GM19463 (cell line): ENCODE data around the gene KLHL29.
"Not testable (repeated sequence)": the region's sequence is repeated elsewhere in the genome, so short reads cannot be mapped to it uniquely, and the experiment has no call there.

ENCODE experiments used
- ATAC-seq: cut with Tn5 transposase; IDR thresholded peaks from one replicate; pipeline ENCODE4 v1.9.1; 2021; ENCODE audit warnings: mild to moderate bottlenecking, moderate library complexity; ENCODE audit not compliant: unreplicated experiment

KLHL29 gene

DNA sequence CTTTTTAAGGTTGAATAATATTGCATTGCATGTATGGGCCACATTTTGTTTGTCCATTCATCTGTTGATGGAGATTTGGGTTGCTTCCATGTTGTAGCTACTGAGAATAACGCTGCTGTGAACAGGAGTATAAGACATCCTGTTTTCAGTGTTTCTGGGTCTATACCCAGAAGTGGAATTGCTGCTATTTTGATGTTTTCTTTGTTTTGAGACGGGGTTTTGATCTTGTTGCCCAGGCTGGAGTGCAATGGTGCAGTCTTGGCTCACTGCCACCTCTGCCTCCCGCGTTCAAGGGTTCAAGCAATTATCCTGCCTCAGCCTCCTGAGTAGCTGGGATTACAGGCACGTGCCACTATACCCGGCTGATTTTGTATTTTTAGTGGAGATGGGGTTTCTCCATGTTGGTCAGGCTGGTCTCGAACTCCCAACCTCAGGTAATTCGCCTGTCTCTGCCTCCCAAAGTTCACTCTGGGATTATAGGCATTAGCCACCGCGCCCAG is 6.3 kb downstream of the KLHL29 start:
- ATAC-seq, result not testable (repeated sequence)

GRCh38 chr2:23393722-23394121 is 8.7 kb downstream of the KLHL29 start:
- ATAC-seq, result no peak

- no peak for ATAC-seq
These were observed 9.7 kb downstream of the KLHL29 start for GRCh38 chr2:23394700-23395099.

GRCh38 chr2:23397478-23397877 is 12.5 kb downstream of the KLHL29 start:
- no peak for ATAC-seq

DNA sequence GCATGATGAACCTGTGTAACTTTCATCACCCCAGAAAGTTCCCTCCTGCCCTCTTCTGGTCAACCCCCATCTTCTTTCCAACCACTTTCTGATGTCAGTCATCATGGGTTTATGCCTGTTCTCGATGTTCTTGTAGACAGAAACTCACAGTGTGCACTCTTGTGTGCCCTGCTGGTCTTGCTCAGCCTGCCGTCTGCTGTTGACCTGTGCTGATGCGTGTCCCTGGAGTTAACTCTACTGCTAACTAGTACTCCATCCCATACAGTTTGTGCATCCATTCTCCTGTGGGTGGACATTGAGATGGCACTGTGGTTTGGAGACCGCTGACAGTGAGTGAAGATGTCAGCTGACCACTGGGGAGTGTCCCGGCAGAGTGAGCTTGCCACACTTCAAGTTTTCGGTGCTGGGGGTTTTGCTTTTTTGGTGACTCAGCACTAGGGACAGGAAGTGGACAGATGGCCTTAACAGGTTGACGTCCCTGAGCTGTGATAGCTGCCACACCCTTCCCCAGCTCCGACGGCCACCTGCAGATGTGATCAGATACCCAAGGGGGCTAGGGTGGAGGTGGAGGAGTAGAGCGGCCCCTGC is 14.8 kb downstream of the KLHL29 start:
- peak; percentile 53 for ATAC-seq

DNA sequence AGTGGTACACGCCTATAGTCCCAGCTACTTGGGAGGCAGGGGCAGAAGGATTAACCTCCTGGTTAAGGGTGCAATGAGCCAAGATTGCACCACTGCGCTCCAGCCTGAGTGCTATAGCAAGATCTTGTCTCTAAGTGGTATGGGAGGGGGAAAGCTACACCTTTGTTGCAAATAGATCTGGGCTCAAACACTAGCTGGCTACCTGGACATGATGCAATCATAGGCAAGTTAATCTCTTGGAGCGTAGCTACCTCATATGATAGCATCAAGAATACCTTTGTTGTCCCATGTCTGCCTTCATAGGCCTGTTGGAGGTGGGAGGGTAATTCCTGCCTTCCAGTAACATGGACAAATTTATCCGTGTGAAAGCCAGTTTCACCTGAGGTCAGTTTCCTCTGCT is 15.7 kb downstream of the KLHL29 start:
- ATAC-seq, result no peak

DNA sequence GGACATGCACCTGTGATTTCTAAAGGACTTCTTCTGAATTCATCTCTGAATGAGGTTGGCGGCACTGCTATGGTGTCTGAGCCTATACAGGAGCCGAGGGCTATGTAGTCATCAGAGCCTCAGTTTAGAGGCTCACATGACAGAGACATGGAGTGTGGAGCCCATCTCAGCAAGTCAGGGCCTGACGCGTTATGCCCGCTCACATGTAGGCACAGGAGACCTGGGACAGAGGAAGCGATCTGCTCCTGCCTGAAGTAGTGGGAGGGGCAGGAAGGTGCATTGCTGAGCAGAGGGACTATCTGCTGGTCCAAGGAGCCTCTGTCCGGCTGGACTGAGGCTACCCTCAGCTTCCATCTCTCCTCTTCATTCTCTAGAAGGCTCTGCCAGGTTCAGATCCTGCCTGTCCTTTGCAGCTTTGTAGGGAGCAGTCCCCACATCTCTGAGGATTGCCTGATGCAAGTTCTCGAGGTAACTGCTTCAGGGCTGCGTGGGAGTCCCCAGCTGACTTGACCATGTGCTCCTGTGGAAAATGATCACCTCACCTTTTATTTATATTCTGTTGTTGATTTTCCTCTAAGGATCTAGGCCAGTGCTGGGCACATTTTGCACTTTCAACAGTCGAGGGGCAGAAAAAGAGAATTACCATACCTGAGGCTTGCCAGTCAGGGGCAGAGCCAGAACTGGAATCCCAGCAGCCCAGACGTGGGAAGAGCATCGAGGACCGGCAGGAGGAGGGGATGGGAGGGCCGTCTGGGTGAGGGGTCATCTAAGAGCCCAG is 16.6 kb downstream of the KLHL29 start:
- no peak for ATAC-seq

DNA sequence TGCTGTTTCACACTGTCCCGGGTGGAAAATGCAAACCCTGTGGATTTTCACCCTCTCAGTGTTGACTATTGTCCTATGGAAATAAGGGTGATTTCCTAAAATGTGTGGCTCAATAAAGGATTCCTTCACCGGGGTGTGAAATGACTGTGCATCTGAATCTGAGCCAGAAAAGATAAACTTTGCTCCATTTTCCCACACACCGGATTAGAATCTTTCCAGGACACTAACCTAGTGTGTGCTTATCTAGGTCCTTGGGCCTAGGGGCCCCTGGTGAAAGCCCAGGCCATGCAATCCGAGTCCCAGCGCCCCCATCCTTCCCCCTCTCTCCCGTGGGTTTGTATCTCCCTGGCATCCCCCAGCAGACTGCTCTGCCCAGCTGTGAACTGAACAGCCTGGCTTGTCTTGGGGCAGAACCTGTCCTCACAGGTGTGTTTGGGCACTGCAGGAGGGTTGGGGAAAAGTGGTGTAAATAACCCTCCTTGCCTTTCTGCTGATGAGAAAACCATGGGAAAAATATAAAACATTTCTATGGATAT is 17.3 kb downstream of the KLHL29 start:
- ATAC-seq, result no peak

- peak; percentile 50 for ATAC-seq
These were observed 19.4 kb downstream of the KLHL29 start for GRCh38 chr2:23404426-23404825.

- ATAC-seq, result no peak
These were observed 24.3 kb downstream of the KLHL29 start for GRCh38 chr2:23409248-23409647.

DNA sequence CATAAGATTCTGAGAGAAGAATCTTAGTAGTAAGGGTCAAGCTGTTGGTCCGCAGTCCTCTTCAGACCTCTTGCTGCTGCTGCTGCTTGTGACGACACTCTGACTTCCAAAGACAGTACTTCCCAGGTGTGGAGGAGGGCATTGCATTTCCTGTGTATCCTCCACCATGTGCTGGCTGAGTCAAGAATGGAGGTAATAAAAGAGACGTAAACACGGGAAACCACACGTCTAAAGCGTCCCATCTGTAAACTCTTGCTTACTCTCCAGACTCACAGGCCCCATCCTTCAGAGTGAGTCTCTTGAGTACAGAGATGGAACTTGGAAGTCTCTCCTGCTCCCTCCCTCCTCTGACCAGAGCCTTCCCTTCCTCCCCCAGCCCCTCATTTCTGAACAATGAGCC is 25.6 kb downstream of the KLHL29 start:
- ATAC-seq, result no peak

- ATAC-seq, result no peak
These were observed 26.9 kb downstream of the KLHL29 start for GRCh38 chr2:23411752-23412431.

GRCh38 chr2:23412556-23413155 is 27.7 kb downstream of the KLHL29 start:
- no peak for ATAC-seq

GRCh38 chr2:23413641-23414040 is 28.7 kb downstream of the KLHL29 start:
- ATAC-seq, result no peak

DNA sequence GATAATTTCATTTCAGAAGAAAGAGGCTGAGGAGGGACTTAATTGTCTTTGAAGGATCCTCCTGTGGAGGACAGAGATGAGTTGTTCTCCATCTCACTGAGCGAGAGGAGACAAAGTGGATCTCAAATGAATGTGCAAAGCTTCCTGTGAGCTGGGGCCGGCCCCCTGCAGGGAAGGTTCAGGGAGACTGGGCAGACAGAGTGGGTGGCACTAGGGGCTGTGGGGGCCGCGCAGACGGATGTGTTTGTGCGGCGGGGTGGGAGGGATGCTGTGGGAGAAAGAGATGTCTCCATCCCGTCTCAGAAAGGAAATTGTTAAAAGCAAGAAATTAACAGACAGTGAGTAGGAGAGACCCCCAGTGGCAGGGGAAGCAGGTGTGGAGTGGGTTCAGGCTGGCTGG is 29.1 kb downstream of the KLHL29 start:
- ATAC-seq, result no peak

DNA sequence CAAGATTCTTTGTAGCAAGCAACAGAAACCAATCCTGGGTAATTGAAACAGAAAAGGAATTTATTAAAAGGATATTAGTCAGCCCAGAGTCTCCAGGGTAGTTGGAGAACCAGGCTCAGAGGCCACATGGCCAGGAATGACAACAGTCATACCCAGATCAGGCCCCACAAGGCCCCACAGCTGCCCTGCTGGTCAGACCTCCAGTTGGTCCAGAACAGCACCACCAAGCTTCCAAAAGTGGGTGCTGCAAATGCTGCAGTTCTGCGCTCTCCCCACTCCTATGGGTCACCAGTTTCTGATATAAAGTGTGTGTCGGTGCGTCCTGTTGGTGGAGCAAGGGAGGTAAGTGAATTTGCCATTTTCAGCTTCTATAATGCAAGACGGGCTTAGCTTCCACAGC is 29.9 kb downstream of the KLHL29 start:
- ATAC-seq, result no peak

GRCh38 chr2:23417310-23417709 is 32.3 kb downstream of the KLHL29 start:
- ATAC-seq, result no peak

- no peak for ATAC-seq
These were observed 33.1 kb downstream of the KLHL29 start for GRCh38 chr2:23418056-23418455.

- no peak for ATAC-seq
These were observed 33.5 kb downstream of the KLHL29 start for GRCh38 chr2:23418461-23418911.

GRCh38 chr2:23419171-23420090 is 34.5 kb downstream of the KLHL29 start:
- ATAC-seq, result no peak
